MM.1S (cell line): ENCODE data around the gene CDC45.

Experiments
- DNase-seq: peaks from one replicate; pipeline ENCODE4 v3.0.0-alpha.2; 2015
- H2AFZ ChIP-seq: fragments of 300-600 bp; sonication (generic); 2 replicates; pipeline ENCODE4 v1.6.0; 2016; ENCODE audit warnings: antibody characterized with exemption, low read length
- H3F3A ChIP-seq: fragments of 300-600 bp; sonication (generic); 2 replicates; pipeline ENCODE4 v1.6.1; 2016; ENCODE audit warnings: mild to moderate bottlenecking, antibody characterized with exemption, low read length, moderate library complexity, mixed read lengths; ENCODE audit not compliant: insufficient read depth
- H3K27ac ChIP-seq: fragments of 300-600 bp; sonication (generic); 2 replicates; pipeline ENCODE4 v1.5.1; 2016; ENCODE audit warnings: mild to moderate bottlenecking, low read length
- H3K27me3 ChIP-seq: fragments of 300-600 bp; sonication (generic); replicated peaks from 2 replicates; pipeline ENCODE4 v1.6.0; 2016; ENCODE audit warnings: low read length; ENCODE audit not compliant: insufficient read depth
- H3K36me3 ChIP-seq: fragments of 300-600 bp; sonication (generic); replicated peaks from 2 replicates; pipeline ENCODE4 v1.6.1; 2016; ENCODE audit warnings: mild to moderate bottlenecking, low read length, mixed read lengths; ENCODE audit not compliant: insufficient read depth
- H3K4me1 ChIP-seq: fragments of 300-600 bp; sonication (generic); 2 replicates; pipeline ENCODE4 v1.6.1; 2016; ENCODE audit warnings: low read length, mixed read lengths
- H3K4me2 ChIP-seq: fragments of 300-600 bp; sonication (generic); 2 replicates; pipeline ENCODE4 v1.6.0; 2016; ENCODE audit warnings: low read depth, low read length
- H3K4me3 ChIP-seq: fragments of 300-600 bp; sonication (generic); 2 replicates; pipeline ENCODE4 v1.5.1; 2016; ENCODE audit warnings: low read length, mixed read lengths
- H3K79me2 ChIP-seq: fragments of 300-600 bp; sonication (generic); 2 replicates; pipeline ENCODE4 v1.6.1; 2016; ENCODE audit warnings: mixed run types, low read length, mixed read lengths
- H3K9ac ChIP-seq: fragments of 300-600 bp; sonication (generic); 2 replicates; pipeline ENCODE4 v1.6.1; 2016; ENCODE audit warnings: low read length, mixed read lengths
- H3K9me2 ChIP-seq: fragments of 300-600 bp; sonication (generic); replicated peaks from 2 replicates; pipeline ENCODE4 v1.6.1; 2016; ENCODE audit warnings: mild to moderate bottlenecking, low read length, mixed read lengths; ENCODE audit not compliant: insufficient read depth
- H3K9me3 ChIP-seq: fragments of 300-600 bp; sonication (generic); replicated peaks from 2 replicates; pipeline ENCODE4 v1.6.1; 2016; ENCODE audit warnings: mild to moderate bottlenecking, low read length, mixed read lengths; ENCODE audit not compliant: insufficient read depth
- H4K20me1 ChIP-seq: fragments of 300-600 bp; sonication (generic); 2 replicates; pipeline ENCODE4 v1.6.1; 2016; ENCODE audit warnings: mild to moderate bottlenecking, low read length, moderate library complexity, mixed read lengths; ENCODE audit not compliant: insufficient read depth
- EZH2 ChIP-seq: fragments of 300-600 bp; sonication (generic); optimal IDR thresholded peaks from 2 replicates; pipeline ENCODE3; 2017; ENCODE audit warnings: low read depth, mild to moderate bottlenecking, antibody characterized with exemption, low read length, mixed read lengths
- EZH2phosphoT487 ChIP-seq: fragments of 300-600 bp; sonication (generic); IDR thresholded peaks from 2 replicates; pipeline ENCODE4 v1.6.1; 2018; ENCODE audit warnings: antibody characterized with exemption, low read length
- TF ChIP-seq, protein P1 (sequence below): fragments of 300-600 bp; sonication (generic); IDR thresholded peaks from 2 replicates; pipeline ENCODE4 v1.5.1; 2016; ENCODE audit warnings: antibody characterized with exemption, low read length, mixed read lengths

CDC45 gene

DNA sequence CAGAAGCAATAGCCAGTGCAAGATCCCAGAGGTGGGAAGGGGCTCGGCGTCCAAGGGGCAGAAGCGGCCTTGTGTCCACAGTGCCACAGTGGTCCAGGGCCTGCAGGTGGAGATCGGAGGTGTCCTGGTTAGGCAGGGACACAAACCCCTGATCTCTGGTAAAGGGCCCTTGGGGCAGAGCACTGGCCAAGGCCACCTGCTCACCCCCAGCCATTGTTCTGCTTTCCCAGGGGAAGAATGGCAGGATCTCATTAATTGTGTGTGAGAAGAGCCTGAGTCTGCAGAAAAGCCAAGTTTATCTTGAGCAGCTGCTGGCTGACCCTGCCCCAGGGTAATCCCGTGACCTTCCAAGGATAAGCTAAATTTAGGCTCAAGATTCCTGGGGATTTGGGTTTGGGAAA, 47.6 kb downstream of the CDC45 start:
- Histone ChIP-seq H3K27me3 (no peaks in the 10 kb centered on the region), H3K9me2 (no peaks in the 10 kb centered on the region), H3K4me3 (no peak overlapping the region), H3K9ac (no peak overlapping the region), H3K27ac (no peak overlapping the region), H3K4me1 (no peaks in the 10 kb centered on the region), H2AFZ (no peak overlapping the region), H3K79me2 (no peaks in the 10 kb centered on the region), H3F3A (no peaks in the 10 kb centered on the region), H3K9me3 (no peaks in the 10 kb centered on the region), H3K36me3 (no peaks in the 10 kb centered on the region), H3K4me2 (no peak overlapping the region), H4K20me1 (no peaks in the 10 kb centered on the region)
- DNase-seq: no peak
- TF ChIP-seq, protein P1, sequence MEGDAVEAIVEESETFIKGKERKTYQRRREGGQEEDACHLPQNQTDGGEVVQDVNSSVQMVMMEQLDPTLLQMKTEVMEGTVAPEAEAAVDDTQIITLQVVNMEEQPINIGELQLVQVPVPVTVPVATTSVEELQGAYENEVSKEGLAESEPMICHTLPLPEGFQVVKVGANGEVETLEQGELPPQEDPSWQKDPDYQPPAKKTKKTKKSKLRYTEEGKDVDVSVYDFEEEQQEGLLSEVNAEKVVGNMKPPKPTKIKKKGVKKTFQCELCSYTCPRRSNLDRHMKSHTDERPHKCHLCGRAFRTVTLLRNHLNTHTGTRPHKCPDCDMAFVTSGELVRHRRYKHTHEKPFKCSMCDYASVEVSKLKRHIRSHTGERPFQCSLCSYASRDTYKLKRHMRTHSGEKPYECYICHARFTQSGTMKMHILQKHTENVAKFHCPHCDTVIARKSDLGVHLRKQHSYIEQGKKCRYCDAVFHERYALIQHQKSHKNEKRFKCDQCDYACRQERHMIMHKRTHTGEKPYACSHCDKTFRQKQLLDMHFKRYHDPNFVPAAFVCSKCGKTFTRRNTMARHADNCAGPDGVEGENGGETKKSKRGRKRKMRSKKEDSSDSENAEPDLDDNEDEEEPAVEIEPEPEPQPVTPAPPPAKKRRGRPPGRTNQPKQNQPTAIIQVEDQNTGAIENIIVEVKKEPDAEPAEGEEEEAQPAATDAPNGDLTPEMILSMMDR: no peak
- no peak for TF ChIP-seq EZH2phosphoT487
- no peak for TF ChIP-seq EZH2

DNA sequence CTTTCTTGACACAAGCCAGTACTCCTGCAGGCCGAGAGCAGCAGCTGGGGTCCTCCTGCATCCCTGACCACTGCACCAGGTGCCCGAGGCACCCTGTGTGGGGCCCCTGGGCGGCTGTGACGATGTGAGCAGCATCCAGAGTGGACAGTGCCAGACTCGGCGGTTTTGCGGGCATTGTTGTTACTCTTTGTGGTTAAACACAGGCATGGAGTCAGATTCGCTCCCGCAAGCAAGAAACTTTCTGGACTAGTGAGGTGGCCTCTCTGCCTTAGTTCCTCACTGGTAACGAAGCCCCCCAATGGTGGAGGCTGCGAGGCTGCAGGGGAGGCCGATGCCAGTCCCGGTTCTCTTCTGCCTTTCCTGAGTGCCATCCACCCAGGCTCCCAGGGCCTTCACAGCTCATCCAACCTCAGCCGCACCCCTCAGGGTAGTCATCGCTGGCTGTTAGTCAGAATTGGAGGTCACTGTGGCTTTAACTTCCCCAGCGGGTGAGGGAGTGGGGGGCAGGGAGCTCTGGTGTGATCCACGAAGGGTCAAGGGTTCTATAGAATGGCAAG, 48.2 kb downstream of the CDC45 start:
- Histone ChIP-seq H3K79me2 (no peaks in the 10 kb centered on the region), H3K4me1 (no peaks in the 10 kb centered on the region), H3K27ac (no peak overlapping the region), H2AFZ (no peak overlapping the region), H3K9ac (no peak overlapping the region), H3F3A (no peaks in the 10 kb centered on the region), H3K9me3 (no peaks in the 10 kb centered on the region), H3K4me3 (no peak overlapping the region), H3K9me2 (no peaks in the 10 kb centered on the region), H3K27me3 (no peaks in the 10 kb centered on the region), H3K4me2 (no peak overlapping the region), H4K20me1 (no peaks in the 10 kb centered on the region), H3K36me3 (no peaks in the 10 kb centered on the region)
- no peak for DNase-seq
- TF ChIP-seq EZH2 (no peak), EZH2phosphoT487 (no peak)
- TF ChIP-seq, protein P1: no peak

DNA sequence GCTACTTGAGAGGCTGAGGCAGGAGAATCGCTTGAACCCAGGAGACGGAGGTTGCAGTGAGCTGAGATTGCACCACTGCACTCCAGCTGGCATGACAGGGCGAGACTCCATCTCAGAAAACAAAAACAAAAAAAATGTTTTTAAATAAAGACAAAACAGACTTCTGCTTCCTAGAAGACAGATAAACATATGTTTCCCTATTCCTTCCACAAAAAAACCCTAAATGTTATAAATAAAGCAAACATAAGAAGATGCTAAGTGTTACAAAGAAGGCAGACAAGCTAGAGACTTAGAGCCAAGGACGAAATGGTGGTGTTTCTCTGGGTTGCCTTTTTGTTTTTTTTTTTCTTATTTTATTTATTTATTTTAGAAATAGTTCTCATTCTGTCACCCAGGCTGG, 50.1 kb downstream of the CDC45 start:
- no peak overlapping the region for H3K4me3 ChIP-seq
- no peak overlapping the region for H2AFZ ChIP-seq
- H4K20me1 ChIP-seq: no peaks in the 10 kb centered on the region
- no peak for TF ChIP-seq EZH2
- TF ChIP-seq, protein P1: no peak
- no peak for TF ChIP-seq EZH2phosphoT487
- no peaks in the 10 kb centered on the region for H3K9me3 ChIP-seq
- H3K79me2 ChIP-seq: no peaks in the 10 kb centered on the region
- no peaks in the 10 kb centered on the region for H3F3A ChIP-seq
- no peak for DNase-seq
- no peak overlapping the region for H3K27ac ChIP-seq
- H3K4me1 ChIP-seq: no peaks in the 10 kb centered on the region
- no peak overlapping the region for H3K4me2 ChIP-seq
- no peak overlapping the region for H3K9ac ChIP-seq
- H3K27me3 ChIP-seq: no peaks in the 10 kb centered on the region
- no peaks in the 10 kb centered on the region for H3K9me2 ChIP-seq
- H3K36me3 ChIP-seq: no peaks in the 10 kb centered on the region
